Lung (tissue), 12 donors: ENCODE data around the gene PVR. TPM values are rescaled to one million over a fixed set of nuclear protein-coding genes. Genes with fewer than 3 reads are reported as not detected.

Source experiments
- ATAC-seq: fragments of 200-7000 bp; cut with Tn5 transposase; one replicate; pipeline ENCODE4 v1.9.1; 2020; ENCODE audit warnings: moderate number of reproducible peaks; ENCODE audit not compliant: insufficient read depth, low FRiP score
- DNase-seq, 3 donors: peaks; one replicate each; pipeline ENCODE4 v3.0.0-alpha.2; 2013 to 2017
- H3K27ac ChIP-seq, 2 donors: one replicate each; pipeline ENCODE4 v1.5.1; 2013; ENCODE audit warnings: mild to moderate bottlenecking in 2 of 2, moderate library complexity in 2 of 2, control low read depth in 1 of 2, inconsistent platforms in 1 of 2, low read depth in 1 of 2, low read length in 1 of 2
- H3K27me3 ChIP-seq, 3 donors: one replicate each; pipeline ENCODE4 v1.5.1; 2013; ENCODE audit warnings: low read length in 2 of 3; ENCODE audit not compliant: control insufficient read depth in 3 of 3, insufficient read depth in 3 of 3
- H3K36me3 ChIP-seq, 4 donors: one replicate each; pipeline ENCODE4 v1.5.1; 2013; ENCODE audit warnings: low read length in 4 of 4, mild to moderate bottlenecking in 1 of 4, moderate library complexity in 1 of 4; ENCODE audit not compliant: control insufficient read depth in 4 of 4, insufficient read depth in 4 of 4
- H3K4me1 ChIP-seq, 5 donors: one replicate each; pipeline ENCODE4 v1.5.1; 2013; ENCODE audit warnings: low read length in 5 of 5, mild to moderate bottlenecking in 2 of 5, moderate library complexity in 1 of 5; ENCODE audit not compliant: control insufficient read depth in 5 of 5, insufficient read depth in 5 of 5
- H3K4me3 ChIP-seq: one replicate; pipeline ENCODE4 v1.5.1; 2013; ENCODE audit warnings: mild to moderate bottlenecking, control low read depth, moderate library complexity
- H3K9ac ChIP-seq, 2 donors: one replicate each; pipeline ENCODE4 v1.5.1; 2013; ENCODE audit warnings: low read length in 2 of 2, control low read depth in 1 of 2; ENCODE audit not compliant: insufficient read depth in 1 of 2
- H3K9me3 ChIP-seq, 4 donors: one replicate each; pipeline ENCODE4 v1.5.1; 2013; ENCODE audit warnings: low read length in 3 of 4, mild to moderate bottlenecking in 1 of 4, moderate library complexity in 1 of 4; ENCODE audit not compliant: control insufficient read depth in 4 of 4, insufficient read depth in 3 of 4
- CTCF ChIP-seq: IDR thresholded peaks from 2 replicates; pipeline ENCODE4 v1.5.1; 2012; ENCODE audit warnings: mild to moderate bottlenecking; ENCODE audit errors: control extremely low read depth, extremely low read depth
- WGBS, 2 donors: extraction: QIAGEN DNeasy Blood & Tissue Kit; methylation state at CpG; one replicate each; pipeline ENCODE4 v1.1.7; 2013; 5-methylcytosine and 5-hydroxymethylcytosine counted together
- polyA plus RNA-seq, 2 donors: library from polyadenylated mRNA; stranded (reverse); fragments of 200-250 nt; gene quantifications; one replicate each; pipeline ENCODE4 v1.2.1, GENCODE V29; 2013
- total RNA-seq, 2 donors: library from RNA; depleted of rRNA in 1 of 2; stranded (reverse); fragments of >200 nt in 1 of 2; gene quantifications; one replicate each; pipeline ENCODE4 v1.2.1, GENCODE V29; 2014 to 2021
- donor health status: control.
- donor health status: control.
- donor health status: Bipolar disorder and iron deficiency.
- donor health status: healthy.
- donor health status: DM: yes; HTN: yes; CAD: no.

PVR gene
- total and polyA plus RNA-seq, 4 donors = 26.4 to 51.6 (median 36.5) TPM

GRCh38 chr19:44671400-44671799, 27.7 kb downstream of the PVR start, which contains the start of gene CEACAM19:
TSS of gene CEACAM19 (plus strand) at chr19:44671482. CDS start at chr19:44671932, 450 bp downstream.
- H3K4me3 ChIP-seq = no peak within 1 kb of the TSS
- H3K27me3 ChIP-seq = no peaks in the 10 kb centered on the region
- no peak for TF ChIP-seq CTCF
- 75 to 90% methylated on average over 2 of the region's 2 CpGs for WGBS, 2 donors
- DNase-seq = no peak
- no peak within 1 kb of the TSS for H3K9ac ChIP-seq
- no peaks in the 10 kb centered on the region for H3K4me1 ChIP-seq
- ATAC-seq = no peak
- H3K9me3 ChIP-seq = no peaks in the 10 kb centered on the region
- no peaks in the 10 kb centered on the region for H3K36me3 ChIP-seq
- H3K27ac ChIP-seq = no peak within 1 kb of the TSS

- no peaks in the 10 kb centered on the region for H3K9me3 ChIP-seq
- no peak for ATAC-seq
- H3K4me1 ChIP-seq = no peaks in the 10 kb centered on the region
- no peaks in the 10 kb centered on the region for H3K27me3 ChIP-seq
- H3K4me3 ChIP-seq = no peak overlapping the region
- no peak for DNase-seq
- H3K27ac ChIP-seq = no peak overlapping the region
- TF ChIP-seq CTCF = no peak
- 76 to 95% methylated on average over 1 of the region's 1 CpG for WGBS, 2 donors
- no peak overlapping the region for H3K9ac ChIP-seq
- H3K36me3 ChIP-seq = no peaks in the 10 kb centered on the region
These were observed 28.5 kb downstream of the PVR start for GRCh38 chr19:44672226-44672625.

- H3K27ac ChIP-seq = no peak overlapping the region
- DNase-seq = no peak
- H3K9ac ChIP-seq = no peak overlapping the region
- no peak for ATAC-seq
- H3K4me3 ChIP-seq = no peak overlapping the region
- TF ChIP-seq CTCF = no peak
- no peaks in the 10 kb centered on the region for H3K4me1 ChIP-seq
- no peaks in the 10 kb centered on the region for H3K36me3 ChIP-seq
- H3K27me3 ChIP-seq = no peaks in the 10 kb centered on the region
- H3K9me3 ChIP-seq = no peaks in the 10 kb centered on the region
- 86 to 93% methylated on average over 4 of the region's 4 CpGs for WGBS, 2 donors
These were observed 29.8 kb downstream of the PVR start for GRCh38 chr19:44673510-44673909.

GRCh38 chr19:44675521-44675920, 31.8 kb downstream of the PVR start:
- H3K9ac ChIP-seq = no peak overlapping the region
- DNase-seq (no peak), ATAC-seq (no peak)
- peaks cover 0 to 3% (median 0%) of the 10 kb centered on the region in 4 donors for H3K36me3 ChIP-seq
- no peak overlapping the region for H3K27ac ChIP-seq
- H3K4me1 ChIP-seq = no peaks in the 10 kb centered on the region
- TF ChIP-seq CTCF = no peak
- H3K4me3 ChIP-seq = no peak overlapping the region
- no peaks in the 10 kb centered on the region for H3K27me3 ChIP-seq
- WGBS, 2 donors = 93 to 96% methylated on average over 6 of the region's 6 CpGs
- no peaks in the 10 kb centered on the region for H3K9me3 ChIP-seq
